Measurements from ENCODE around the gene PARD3. TPM values are rescaled to one million over a fixed set of nuclear protein-coding genes. Genes with fewer than 3 reads are reported as not detected.

PARD3 gene
- total RNA-seq, 1 donor from 2014 or later, result 88.7 TPM

- no peaks in the 10 kb centered on the region for H3K4me1 ChIP-seq (ENCODE audit: control insufficient read depth in 3 of 3, insufficient read depth in 3 of 3, low read length in 3 of 3)
- H3K36me3 ChIP-seq (ENCODE audit: control insufficient read depth in 3 of 3, insufficient read depth in 3 of 3, low read length in 3 of 3), result no peaks in the 10 kb centered on the region
- no peak overlapping the region for H3K4me3 ChIP-seq (ENCODE audit: low read length in 3 of 3)
- H3K9ac ChIP-seq (ENCODE audit: low read depth in 1 of 3, low read length in 3 of 3), result no peak overlapping the region
- H3K27ac ChIP-seq (ENCODE audit: low read depth, low read length), result no peak overlapping the region
- H3K27me3 ChIP-seq (ENCODE audit: control insufficient read depth in 3 of 3, insufficient read depth in 3 of 3, low read length in 3 of 3), result no peaks in the 10 kb centered on the region
- H3K9me3 ChIP-seq (ENCODE audit: control insufficient read depth in 3 of 3, low read length in 3 of 3), result no peaks in the 10 kb centered on the region
Measured at GRCh38 chr10:34495938-34496337, 319.2 kb downstream of the PARD3 start.

- Histone ChIP-seq H3K9ac (ENCODE audit: low read depth in 1 of 3, low read length in 3 of 3) (no peak overlapping the region), H3K27ac (ENCODE audit: low read depth, low read length) (no peak overlapping the region), H3K9me3 (ENCODE audit: control insufficient read depth in 3 of 3, low read length in 3 of 3) (no peaks in the 10 kb centered on the region), H3K4me3 (ENCODE audit: low read length in 3 of 3) (no peak overlapping the region), H3K27me3 (ENCODE audit: control insufficient read depth in 3 of 3, insufficient read depth in 3 of 3, low read length in 3 of 3) (no peaks in the 10 kb centered on the region), H3K36me3 (ENCODE audit: control insufficient read depth in 3 of 3, insufficient read depth in 3 of 3, low read length in 3 of 3) (no peaks in the 10 kb centered on the region), H3K4me1 (ENCODE audit: control insufficient read depth in 3 of 3, insufficient read depth in 3 of 3, low read length in 3 of 3) (no peaks in the 10 kb centered on the region)
Measured at GRCh38 chr10:34494012-34494411, 321.1 kb downstream of the PARD3 start.

- Histone ChIP-seq H3K36me3 (ENCODE audit: control insufficient read depth in 3 of 3, insufficient read depth in 3 of 3, low read length in 3 of 3) (no peaks in the 10 kb centered on the region), H3K27ac (ENCODE audit: low read depth, low read length) (no peak overlapping the region), H3K4me3 (ENCODE audit: low read length in 3 of 3) (no peak overlapping the region), H3K4me1 (ENCODE audit: control insufficient read depth in 3 of 3, insufficient read depth in 3 of 3, low read length in 3 of 3) (no peaks in the 10 kb centered on the region), H3K9me3 (ENCODE audit: control insufficient read depth in 3 of 3, low read length in 3 of 3) (no peaks in the 10 kb centered on the region), H3K9ac (ENCODE audit: low read depth in 1 of 3, low read length in 3 of 3) (no peak overlapping the region), H3K27me3 (ENCODE audit: control insufficient read depth in 3 of 3, insufficient read depth in 3 of 3, low read length in 3 of 3) (no peaks in the 10 kb centered on the region)
Measured at GRCh38 chr10:34492081-34492480, 323.0 kb downstream of the PARD3 start.

- no peaks in the 10 kb centered on the region for H3K27me3 ChIP-seq (ENCODE audit: control insufficient read depth in 3 of 3, insufficient read depth in 3 of 3, low read length in 3 of 3)
- no peak overlapping the region for H3K27ac ChIP-seq (ENCODE audit: low read depth, low read length)
- H3K9me3 ChIP-seq (ENCODE audit: control insufficient read depth in 3 of 3, low read length in 3 of 3), result no peaks in the 10 kb centered on the region
- H3K4me1 ChIP-seq (ENCODE audit: control insufficient read depth in 3 of 3, insufficient read depth in 3 of 3, low read length in 3 of 3), result no peaks in the 10 kb centered on the region
- no peaks in the 10 kb centered on the region for H3K36me3 ChIP-seq (ENCODE audit: control insufficient read depth in 3 of 3, insufficient read depth in 3 of 3, low read length in 3 of 3)
- no peak overlapping the region for H3K4me3 ChIP-seq (ENCODE audit: low read length in 3 of 3)
- H3K9ac ChIP-seq (ENCODE audit: low read depth in 1 of 3, low read length in 3 of 3), result no peak overlapping the region
Measured at GRCh38 chr10:34491678-34492077, 323.4 kb downstream of the PARD3 start.

DNA sequence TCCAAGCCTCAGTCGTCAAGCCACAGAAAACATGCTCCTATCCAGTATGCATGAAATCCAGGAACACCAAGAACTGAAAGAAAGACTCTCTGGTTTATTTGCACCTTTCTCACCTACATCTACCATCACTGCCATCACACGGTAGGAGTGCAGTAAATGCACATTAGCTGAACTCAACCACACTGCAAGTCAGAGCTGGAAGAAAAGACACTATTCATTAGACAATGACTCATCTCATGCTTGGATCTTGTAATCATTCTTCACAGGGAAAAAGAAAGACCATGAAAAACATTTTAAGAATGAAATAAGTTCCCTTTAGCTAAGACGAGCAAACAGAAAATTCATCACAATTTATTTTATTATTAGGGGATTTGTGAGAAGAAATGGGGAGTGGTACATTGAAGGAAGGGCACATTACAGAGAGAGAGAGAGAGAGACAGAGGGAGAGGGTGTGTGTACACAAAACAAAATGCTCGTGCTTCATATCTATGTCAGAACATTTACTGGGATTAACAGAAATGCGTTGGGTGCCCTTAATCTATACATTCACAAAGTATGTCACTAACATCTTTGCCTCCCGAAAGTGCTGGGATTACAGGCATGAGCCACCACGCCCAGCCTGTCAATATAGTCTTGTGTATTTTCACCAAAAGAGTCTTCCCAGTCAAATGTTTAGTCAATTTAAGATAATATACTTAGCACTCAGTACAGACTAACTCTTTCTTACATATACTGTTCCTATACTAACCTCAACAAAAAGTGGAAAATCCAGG is 324.9 kb downstream of the PARD3 start:
- Histone ChIP-seq H3K27ac (ENCODE audit: low read depth, low read length) (no peak overlapping the region), H3K27me3 (ENCODE audit: control insufficient read depth in 3 of 3, insufficient read depth in 3 of 3, low read length in 3 of 3) (no peaks in the 10 kb centered on the region), H3K9me3 (ENCODE audit: control insufficient read depth in 3 of 3, low read length in 3 of 3) (no peaks in the 10 kb centered on the region), H3K4me3 (ENCODE audit: low read length in 3 of 3) (no peak overlapping the region), H3K9ac (ENCODE audit: low read depth in 1 of 3, low read length in 3 of 3) (no peak overlapping the region), H3K36me3 (ENCODE audit: control insufficient read depth in 3 of 3, insufficient read depth in 3 of 3, low read length in 3 of 3) (no peaks in the 10 kb centered on the region), H3K4me1 (ENCODE audit: control insufficient read depth in 3 of 3, insufficient read depth in 3 of 3, low read length in 3 of 3) (no peaks in the 10 kb centered on the region)

GRCh38 chr10:34489411-34489810 is 325.7 kb downstream of the PARD3 start:
- H3K4me1 ChIP-seq (ENCODE audit: control insufficient read depth in 3 of 3, insufficient read depth in 3 of 3, low read length in 3 of 3), result no peaks in the 10 kb centered on the region
- no peak overlapping the region for H3K27ac ChIP-seq (ENCODE audit: low read depth, low read length)
- no peak overlapping the region for H3K4me3 ChIP-seq (ENCODE audit: low read length in 3 of 3)
- no peaks in the 10 kb centered on the region for H3K36me3 ChIP-seq (ENCODE audit: control insufficient read depth in 3 of 3, insufficient read depth in 3 of 3, low read length in 3 of 3)
- H3K9ac ChIP-seq (ENCODE audit: low read depth in 1 of 3, low read length in 3 of 3), result no peak overlapping the region
- H3K9me3 ChIP-seq (ENCODE audit: control insufficient read depth in 3 of 3, low read length in 3 of 3), result no peaks in the 10 kb centered on the region
- no peaks in the 10 kb centered on the region for H3K27me3 ChIP-seq (ENCODE audit: control insufficient read depth in 3 of 3, insufficient read depth in 3 of 3, low read length in 3 of 3)

DNA sequence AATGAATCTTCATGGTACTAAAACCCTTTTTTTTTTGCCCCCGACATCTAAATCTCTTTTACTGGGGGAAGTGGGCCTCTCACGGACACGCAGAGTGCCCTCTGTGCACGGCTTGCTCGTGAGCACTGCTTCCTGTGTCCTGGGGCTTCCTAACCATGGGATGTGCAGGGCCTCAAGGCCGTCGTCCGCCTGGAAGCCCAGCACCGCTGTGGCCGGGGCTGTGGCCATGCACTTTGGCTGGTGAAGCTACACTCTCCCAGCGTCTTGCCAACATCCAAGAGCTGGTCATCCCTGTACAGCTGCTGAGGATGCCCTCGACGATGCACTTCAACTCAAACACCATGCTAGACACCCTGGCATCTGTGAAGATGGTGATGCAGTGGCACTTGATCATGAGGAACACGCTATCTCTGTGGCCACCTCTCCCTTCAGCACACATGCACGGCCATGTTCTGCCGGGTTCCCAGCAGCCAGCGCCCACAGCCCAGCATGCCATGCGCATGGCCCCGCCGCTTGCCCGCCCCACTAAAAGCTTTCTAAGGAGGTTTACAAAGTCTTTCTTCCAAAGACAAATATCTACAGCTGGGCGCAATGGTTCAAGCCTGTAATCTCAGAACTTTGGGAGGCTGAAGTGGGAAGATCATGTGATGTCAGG is 326.5 kb downstream of the PARD3 start:
- H3K27me3 ChIP-seq (ENCODE audit: control insufficient read depth in 3 of 3, insufficient read depth in 3 of 3, low read length in 3 of 3), result no peaks in the 10 kb centered on the region
- no peak overlapping the region for H3K27ac ChIP-seq (ENCODE audit: low read depth, low read length)
- no peaks in the 10 kb centered on the region for H3K36me3 ChIP-seq (ENCODE audit: control insufficient read depth in 3 of 3, insufficient read depth in 3 of 3, low read length in 3 of 3)
- H3K9ac ChIP-seq (ENCODE audit: low read depth in 1 of 3, low read length in 3 of 3), result no peak overlapping the region
- no peak overlapping the region for H3K4me3 ChIP-seq (ENCODE audit: low read length in 3 of 3)
- no peaks in the 10 kb centered on the region for H3K9me3 ChIP-seq (ENCODE audit: control insufficient read depth in 3 of 3, low read length in 3 of 3)
- H3K4me1 ChIP-seq (ENCODE audit: control insufficient read depth in 3 of 3, insufficient read depth in 3 of 3, low read length in 3 of 3), result no peaks in the 10 kb centered on the region

DNA sequence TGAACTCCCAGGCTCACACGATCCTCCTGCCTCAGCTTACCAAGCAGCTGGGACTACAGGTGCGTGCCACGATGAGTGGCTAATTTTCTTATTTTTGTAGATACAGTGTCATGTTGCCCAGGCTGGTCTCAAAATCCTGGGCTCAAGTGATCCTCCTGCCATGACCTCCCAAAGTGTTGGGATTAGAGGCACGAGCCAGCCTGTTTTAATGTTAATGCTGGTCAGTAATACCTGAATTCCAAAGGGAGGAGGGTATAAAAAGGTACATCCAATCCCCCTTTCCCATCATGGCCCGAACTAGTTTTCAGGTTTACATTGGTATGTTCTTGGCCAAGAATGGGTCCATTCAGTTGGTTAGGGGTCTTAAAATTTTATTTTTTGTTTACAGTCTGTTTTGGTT is 329.1 kb downstream of the PARD3 start:
- Histone ChIP-seq H3K9ac (ENCODE audit: low read depth in 1 of 3, low read length in 3 of 3) (no peak overlapping the region), H3K4me3 (ENCODE audit: low read length in 3 of 3) (no peak overlapping the region), H3K27me3 (ENCODE audit: control insufficient read depth in 3 of 3, insufficient read depth in 3 of 3, low read length in 3 of 3) (no peaks in the 10 kb centered on the region), H3K36me3 (ENCODE audit: control insufficient read depth in 3 of 3, insufficient read depth in 3 of 3, low read length in 3 of 3) (no peaks in the 10 kb centered on the region), H3K9me3 (ENCODE audit: control insufficient read depth in 3 of 3, low read length in 3 of 3) (no peaks in the 10 kb centered on the region), H3K4me1 (ENCODE audit: control insufficient read depth in 3 of 3, insufficient read depth in 3 of 3, low read length in 3 of 3) (no peaks in the 10 kb centered on the region), H3K27ac (ENCODE audit: low read depth, low read length) (no peak overlapping the region)

- Histone ChIP-seq H3K9me3 (ENCODE audit: control insufficient read depth in 3 of 3, low read length in 3 of 3) (no peaks in the 10 kb centered on the region), H3K36me3 (ENCODE audit: control insufficient read depth in 3 of 3, insufficient read depth in 3 of 3, low read length in 3 of 3) (no peaks in the 10 kb centered on the region), H3K4me3 (ENCODE audit: low read length in 3 of 3) (no peak overlapping the region), H3K4me1 (ENCODE audit: control insufficient read depth in 3 of 3, insufficient read depth in 3 of 3, low read length in 3 of 3) (no peaks in the 10 kb centered on the region), H3K9ac (ENCODE audit: low read depth in 1 of 3, low read length in 3 of 3) (no peak overlapping the region), H3K27ac (ENCODE audit: low read depth, low read length) (no peak overlapping the region), H3K27me3 (ENCODE audit: control insufficient read depth in 3 of 3, insufficient read depth in 3 of 3, low read length in 3 of 3) (no peaks in the 10 kb centered on the region)
Measured at GRCh38 chr10:34484164-34484563, 330.9 kb downstream of the PARD3 start.

DNA sequence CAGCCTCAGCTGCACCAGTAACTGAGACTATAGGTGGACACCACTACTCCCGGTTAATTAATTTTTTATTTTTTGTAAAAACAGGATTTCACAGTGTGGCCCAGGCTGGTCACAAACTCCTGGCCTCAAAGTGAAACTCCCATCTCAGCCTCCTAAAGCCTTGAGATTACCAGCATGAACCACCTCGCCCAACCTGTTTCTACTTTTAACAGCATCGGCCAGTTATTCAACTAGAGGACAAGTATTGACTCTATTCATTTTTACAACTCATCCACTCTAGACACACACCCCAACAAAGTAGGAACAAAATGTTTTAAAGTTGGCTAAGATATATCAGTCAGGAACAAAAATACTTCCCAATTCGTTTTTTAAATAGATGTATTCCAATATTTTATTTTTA is 334.8 kb downstream of the PARD3 start:
- Histone ChIP-seq H3K4me3 (ENCODE audit: low read length in 3 of 3) (no peak overlapping the region), H3K27ac (ENCODE audit: low read depth, low read length) (no peak overlapping the region), H3K4me1 (ENCODE audit: control insufficient read depth in 3 of 3, insufficient read depth in 3 of 3, low read length in 3 of 3) (no peaks in the 10 kb centered on the region), H3K27me3 (ENCODE audit: control insufficient read depth in 3 of 3, insufficient read depth in 3 of 3, low read length in 3 of 3) (no peaks in the 10 kb centered on the region), H3K36me3 (ENCODE audit: control insufficient read depth in 3 of 3, insufficient read depth in 3 of 3, low read length in 3 of 3) (no peaks in the 10 kb centered on the region), H3K9me3 (ENCODE audit: control insufficient read depth in 3 of 3, low read length in 3 of 3) (no peaks in the 10 kb centered on the region), H3K9ac (ENCODE audit: low read depth in 1 of 3, low read length in 3 of 3) (no peak overlapping the region)

Data from skeletal muscle tissue (tissue), 4 donors.